K562 (cell line): Measurements from ENCODE around the gene TPX2. TPM values are rescaled to one million over a fixed set of nuclear protein-coding genes. Genes with fewer than 3 reads are reported as not detected.
A peak's percentile ranks its signal among the peaks of the same experiment; 100 is the strongest.

Source experiments
- CREB1 ChIP-seq, 2 experiments: sonication (generic) in 1 of 2; formaldehyde crosslinking in 1 of 2; IDR thresholded peaks; 2 replicates each; pipeline versions ENCODE4 v1.6.1 to v1.8.0; 2012 to 2022; ENCODE audit warnings: inconsistent platforms in 1 of 2, mild to moderate bottlenecking in 1 of 2, missing genetic modification reagents in 1 of 2, moderate library complexity in 1 of 2
- E2F6 ChIP-seq, 2 experiments: IDR thresholded peaks; 2 replicates each; pipeline ENCODE4 v1.6.1; 2011; ENCODE audit warnings: borderline replicate concordance in 1 of 2, control low read depth in 1 of 2, low read depth in 1 of 2, low read length in 1 of 2, mild to moderate bottlenecking in 1 of 2, mixed read lengths in 1 of 2, moderate library complexity in 1 of 2; ENCODE audit not compliant: insufficient read depth in 1 of 2, insufficient read length in 1 of 2, poor library complexity in 1 of 2, severe bottlenecking in 1 of 2; ENCODE audit errors: extremely low read depth in 1 of 2
- NONO ChIP-seq, 2 experiments: fragments of 200-400 bp in 1 of 2; fragments of 450-650 bp in 1 of 2; formaldehyde crosslinking in 1 of 2; IDR thresholded peaks; 2 replicates each; pipeline ENCODE4 v1.6.1; 2017; ENCODE audit warnings: low read depth in 2 of 2, mild to moderate bottlenecking in 2 of 2, moderate library complexity in 2 of 2, low read length in 1 of 2
- RBFOX2 ChIP-seq: fragments of 200-400 bp; formaldehyde crosslinking; IDR thresholded peaks from 2 replicates; pipeline ENCODE4 v1.6.1; 2017; ENCODE audit warnings: low read depth, mild to moderate bottlenecking, low read length, moderate library complexity
- UBTF ChIP-seq, 2 experiments: IDR thresholded peaks; 2 replicates each; pipeline ENCODE4 v1.6.1; 2012; ENCODE audit warnings: improper control_type of control experiment in 2 of 2, low read depth in 2 of 2, low read length in 2 of 2, borderline replicate concordance in 1 of 2
- ZFX ChIP-seq: sonication (generic); formaldehyde crosslinking; IDR thresholded peaks from 2 replicates; pipeline ENCODE4 v1.8.0; 2022; ENCODE audit warnings: mild to moderate bottlenecking, missing genetic modification reagents, moderate library complexity
- polyA plus RNA-seq, 8 experiments: library from polyadenylated mRNA; depleted of rRNA in 4 of 8; stranded (reverse) in 5 of 8; unstranded in 3 of 8; fragments of >200 nt; fragmentation: Nextera tagmentation in 2 of 8; fragmentation: Illumina TruSeq in 1 of 8; extraction: Ambion mirVana in 2 of 8; extraction: Trizol in 1 of 8; gene quantifications; 2 replicates each; pipeline versions ENCODE4 v1.2.1 to v1.2.3, GENCODE V29; 2011 to 2014; ENCODE audit warnings: inconsistent platforms in 1 of 8, missing spikeins in 1 of 8
- total RNA-seq, 7 experiments: library from RNA; depleted of rRNA in 6 of 7; stranded (reverse); fragments of >200 nt in 6 of 7; fragmentation: Illumina TruSeq in 2 of 7; extraction: Trizol in 2 of 7; gene quantifications; 2 replicates each; pipeline versions ENCODE4 v1.2.1 to v1.2.3, GENCODE V29; 2011 to 2021; ENCODE audit warnings: low replicate concordance in 1 of 7
- TF ChIP-seq, protein P1 (sequence below): fragments of 450-650 bp; formaldehyde crosslinking; IDR thresholded peaks from 2 replicates; pipeline ENCODE4 v1.4.0; 2020; ENCODE audit warnings: mild to moderate bottlenecking
- TF ChIP-seq, protein P2 (sequence below): fragments of 200-600 bp; sonication (generic); IDR thresholded peaks from one replicate; pipeline ENCODE4 v1.6.1; 2012; ENCODE audit warnings: mild to moderate bottlenecking, low read depth, low read length, inconsistent platforms

TPX2 gene
- total and polyA plus RNA-seq, 9 of the 15 experiments (the other 6 are each of a cell fraction or from before 2014, with no cell fraction given), result 48.0 to 241 (median 133) TPM

DNA sequence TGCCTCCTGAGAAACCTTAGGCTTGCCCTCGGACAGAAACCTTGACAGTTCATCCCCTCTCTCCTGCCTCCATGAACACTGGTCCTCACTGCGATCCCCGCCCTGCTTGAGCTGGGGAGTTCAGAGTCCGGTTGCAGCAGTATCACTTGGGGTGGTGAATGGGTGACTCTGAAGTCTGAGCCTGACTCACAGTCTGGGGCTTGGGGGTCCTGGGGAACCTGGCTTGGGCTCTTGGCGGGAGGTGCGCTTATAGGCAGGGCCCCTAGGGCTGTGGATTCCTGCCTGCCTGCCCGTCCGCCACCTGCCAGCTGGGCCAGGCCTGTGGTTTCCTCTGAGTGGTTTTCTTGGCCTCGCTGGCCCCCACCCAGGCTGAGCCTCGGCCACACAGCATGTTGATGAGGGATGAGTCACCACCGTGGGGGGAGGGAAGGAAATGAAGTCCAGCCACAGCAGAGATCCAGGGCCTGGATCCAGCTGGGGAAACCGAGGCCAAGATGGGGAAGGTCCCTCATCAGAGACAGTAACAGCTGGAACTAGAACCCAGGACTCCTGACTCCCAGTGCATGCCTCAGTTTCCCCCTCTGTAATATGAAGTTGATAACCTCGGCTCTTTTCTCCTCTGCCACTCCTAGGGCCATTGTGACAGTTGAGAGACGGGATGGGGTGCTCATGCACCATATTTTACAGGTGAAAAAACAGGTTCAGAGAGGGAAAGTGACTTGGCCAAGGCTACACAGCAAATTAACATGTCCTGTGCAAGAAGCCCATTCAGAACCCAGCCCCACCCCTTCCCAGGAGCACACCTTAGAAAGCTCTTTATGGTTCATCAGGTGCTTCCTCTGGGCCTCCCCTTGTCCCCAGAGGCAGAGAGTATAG lies 97.1 kb downstream of the TPX2 start (continued):
- TF ChIP-seq E2F6 (IDR thresholded peaks at IDR 0.05; ENCODE audit: borderline replicate concordance in 1 of 2, extremely low read depth in 1 of 2, insufficient read depth in 1 of 2, insufficient read length in 1 of 2, low read depth in 1 of 2, low read length in 1 of 2, poor library complexity in 1 of 2, severe bottlenecking in 1 of 2) (peak; percentile 18 to 67), RBFOX2 (peak; percentile 56), NONO (IDR thresholded peaks at IDR 0.05; ENCODE audit: low read depth in 2 of 2, low read length in 1 of 2) (no peak), CREB1 (IDR thresholded peaks at IDR 0.05) (no peak), CREB1 (CRISPR knock-in tag; IDR thresholded peaks at IDR 0.05) (no peak), UBTF (IDR thresholded peaks at IDR 0.05; ENCODE audit: borderline replicate concordance in 1 of 2, low read depth in 2 of 2, low read length in 2 of 2) (peak in 1 of 2 experiments; percentile 62; a peak in 1 of 4 replicates), ZFX (CRISPR knock-in tag) (peak; percentile 70)
- TF ChIP-seq, protein P1, sequence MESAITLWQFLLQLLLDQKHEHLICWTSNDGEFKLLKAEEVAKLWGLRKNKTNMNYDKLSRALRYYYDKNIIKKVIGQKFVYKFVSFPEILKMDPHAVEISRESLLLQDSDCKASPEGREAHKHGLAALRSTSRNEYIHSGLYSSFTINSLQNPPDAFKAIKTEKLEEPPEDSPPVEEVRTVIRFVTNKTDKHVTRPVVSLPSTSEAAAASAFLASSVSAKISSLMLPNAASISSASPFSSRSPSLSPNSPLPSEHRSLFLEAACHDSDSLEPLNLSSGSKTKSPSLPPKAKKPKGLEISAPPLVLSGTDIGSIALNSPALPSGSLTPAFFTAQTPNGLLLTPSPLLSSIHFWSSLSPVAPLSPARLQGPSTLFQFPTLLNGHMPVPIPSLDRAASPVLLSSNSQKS, result no peak
- TF ChIP-seq, protein P2, sequence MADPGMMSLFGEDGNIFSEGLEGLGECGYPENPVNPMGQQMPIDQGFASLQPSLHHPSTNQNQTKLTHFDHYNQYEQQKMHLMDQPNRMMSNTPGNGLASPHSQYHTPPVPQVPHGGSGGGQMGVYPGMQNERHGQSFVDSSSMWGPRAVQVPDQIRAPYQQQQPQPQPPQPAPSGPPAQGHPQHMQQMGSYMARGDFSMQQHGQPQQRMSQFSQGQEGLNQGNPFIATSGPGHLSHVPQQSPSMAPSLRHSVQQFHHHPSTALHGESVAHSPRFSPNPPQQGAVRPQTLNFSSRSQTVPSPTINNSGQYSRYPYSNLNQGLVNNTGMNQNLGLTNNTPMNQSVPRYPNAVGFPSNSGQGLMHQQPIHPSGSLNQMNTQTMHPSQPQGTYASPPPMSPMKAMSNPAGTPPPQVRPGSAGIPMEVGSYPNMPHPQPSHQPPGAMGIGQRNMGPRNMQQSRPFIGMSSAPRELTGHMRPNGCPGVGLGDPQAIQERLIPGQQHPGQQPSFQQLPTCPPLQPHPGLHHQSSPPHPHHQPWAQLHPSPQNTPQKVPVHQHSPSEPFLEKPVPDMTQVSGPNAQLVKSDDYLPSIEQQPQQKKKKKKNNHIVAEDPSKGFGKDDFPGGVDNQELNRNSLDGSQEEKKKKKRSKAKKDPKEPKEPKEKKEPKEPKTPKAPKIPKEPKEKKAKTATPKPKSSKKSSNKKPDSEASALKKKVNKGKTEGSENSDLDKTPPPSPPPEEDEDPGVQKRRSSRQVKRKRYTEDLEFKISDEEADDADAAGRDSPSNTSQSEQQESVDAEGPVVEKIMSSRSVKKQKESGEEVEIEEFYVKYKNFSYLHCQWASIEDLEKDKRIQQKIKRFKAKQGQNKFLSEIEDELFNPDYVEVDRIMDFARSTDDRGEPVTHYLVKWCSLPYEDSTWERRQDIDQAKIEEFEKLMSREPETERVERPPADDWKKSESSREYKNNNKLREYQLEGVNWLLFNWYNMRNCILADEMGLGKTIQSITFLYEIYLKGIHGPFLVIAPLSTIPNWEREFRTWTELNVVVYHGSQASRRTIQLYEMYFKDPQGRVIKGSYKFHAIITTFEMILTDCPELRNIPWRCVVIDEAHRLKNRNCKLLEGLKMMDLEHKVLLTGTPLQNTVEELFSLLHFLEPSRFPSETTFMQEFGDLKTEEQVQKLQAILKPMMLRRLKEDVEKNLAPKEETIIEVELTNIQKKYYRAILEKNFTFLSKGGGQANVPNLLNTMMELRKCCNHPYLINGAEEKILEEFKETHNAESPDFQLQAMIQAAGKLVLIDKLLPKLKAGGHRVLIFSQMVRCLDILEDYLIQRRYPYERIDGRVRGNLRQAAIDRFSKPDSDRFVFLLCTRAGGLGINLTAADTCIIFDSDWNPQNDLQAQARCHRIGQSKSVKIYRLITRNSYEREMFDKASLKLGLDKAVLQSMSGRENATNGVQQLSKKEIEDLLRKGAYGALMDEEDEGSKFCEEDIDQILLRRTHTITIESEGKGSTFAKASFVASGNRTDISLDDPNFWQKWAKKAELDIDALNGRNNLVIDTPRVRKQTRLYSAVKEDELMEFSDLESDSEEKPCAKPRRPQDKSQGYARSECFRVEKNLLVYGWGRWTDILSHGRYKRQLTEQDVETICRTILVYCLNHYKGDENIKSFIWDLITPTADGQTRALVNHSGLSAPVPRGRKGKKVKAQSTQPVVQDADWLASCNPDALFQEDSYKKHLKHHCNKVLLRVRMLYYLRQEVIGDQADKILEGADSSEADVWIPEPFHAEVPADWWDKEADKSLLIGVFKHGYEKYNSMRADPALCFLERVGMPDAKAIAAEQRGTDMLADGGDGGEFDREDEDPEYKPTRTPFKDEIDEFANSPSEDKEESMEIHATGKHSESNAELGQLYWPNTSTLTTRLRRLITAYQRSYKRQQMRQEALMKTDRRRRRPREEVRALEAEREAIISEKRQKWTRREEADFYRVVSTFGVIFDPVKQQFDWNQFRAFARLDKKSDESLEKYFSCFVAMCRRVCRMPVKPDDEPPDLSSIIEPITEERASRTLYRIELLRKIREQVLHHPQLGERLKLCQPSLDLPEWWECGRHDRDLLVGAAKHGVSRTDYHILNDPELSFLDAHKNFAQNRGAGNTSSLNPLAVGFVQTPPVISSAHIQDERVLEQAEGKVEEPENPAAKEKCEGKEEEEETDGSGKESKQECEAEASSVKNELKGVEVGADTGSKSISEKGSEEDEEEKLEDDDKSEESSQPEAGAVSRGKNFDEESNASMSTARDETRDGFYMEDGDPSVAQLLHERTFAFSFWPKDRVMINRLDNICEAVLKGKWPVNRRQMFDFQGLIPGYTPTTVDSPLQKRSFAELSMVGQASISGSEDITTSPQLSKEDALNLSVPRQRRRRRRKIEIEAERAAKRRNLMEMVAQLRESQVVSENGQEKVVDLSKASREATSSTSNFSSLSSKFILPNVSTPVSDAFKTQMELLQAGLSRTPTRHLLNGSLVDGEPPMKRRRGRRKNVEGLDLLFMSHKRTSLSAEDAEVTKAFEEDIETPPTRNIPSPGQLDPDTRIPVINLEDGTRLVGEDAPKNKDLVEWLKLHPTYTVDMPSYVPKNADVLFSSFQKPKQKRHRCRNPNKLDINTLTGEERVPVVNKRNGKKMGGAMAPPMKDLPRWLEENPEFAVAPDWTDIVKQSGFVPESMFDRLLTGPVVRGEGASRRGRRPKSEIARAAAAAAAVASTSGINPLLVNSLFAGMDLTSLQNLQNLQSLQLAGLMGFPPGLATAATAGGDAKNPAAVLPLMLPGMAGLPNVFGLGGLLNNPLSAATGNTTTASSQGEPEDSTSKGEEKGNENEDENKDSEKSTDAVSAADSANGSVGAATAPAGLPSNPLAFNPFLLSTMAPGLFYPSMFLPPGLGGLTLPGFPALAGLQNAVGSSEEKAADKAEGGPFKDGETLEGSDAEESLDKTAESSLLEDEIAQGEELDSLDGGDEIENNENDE, result no peak
